ENCODE results near the gene GINM1.

GINM1 gene

GRCh38 chr6:149541139-149541538 lies 25.0 kb upstream of the GINM1 start:
- peaks cover 22% of the 10 kb centered on the region for H3K4me1 ChIP-seq (ENCODE audit: insufficient read depth, low read length, severe bottlenecking)
- H3K79me2 ChIP-seq (ENCODE audit: insufficient read depth, low read length), result peaks cover 50% of the 10 kb centered on the region
- no peak overlapping the region for H3K27ac ChIP-seq (ENCODE audit: low read depth, low read length, poor library complexity, severe bottlenecking)
- H3K9me2 ChIP-seq (ENCODE audit: low read depth, low read length), result no peaks in the 10 kb centered on the region
- no peaks in the 10 kb centered on the region for H3K9me3 ChIP-seq (ENCODE audit: low read length)
- no peak overlapping the region for H3K4me3 ChIP-seq (ENCODE audit: low read depth, low read length, poor library complexity, severe bottlenecking)
- H2AFZ ChIP-seq (ENCODE audit: low read length), result no peak overlapping the region
- H3K4me2 ChIP-seq (ENCODE audit: low read length), result no peak overlapping the region
- peaks cover 38% of the 10 kb centered on the region for H3K36me3 ChIP-seq (ENCODE audit: insufficient read depth, low read length)
- H3F3A ChIP-seq (ENCODE audit: insufficient read depth, low read length), result no peaks in the 10 kb centered on the region
- no peaks in the 10 kb centered on the region for H3K27me3 ChIP-seq (ENCODE audit: insufficient read depth, low read length)
- no peaks in the 10 kb centered on the region for H4K20me1 ChIP-seq (ENCODE audit: insufficient read depth, low read length)
- TF ChIP-seq, protein P1, sequence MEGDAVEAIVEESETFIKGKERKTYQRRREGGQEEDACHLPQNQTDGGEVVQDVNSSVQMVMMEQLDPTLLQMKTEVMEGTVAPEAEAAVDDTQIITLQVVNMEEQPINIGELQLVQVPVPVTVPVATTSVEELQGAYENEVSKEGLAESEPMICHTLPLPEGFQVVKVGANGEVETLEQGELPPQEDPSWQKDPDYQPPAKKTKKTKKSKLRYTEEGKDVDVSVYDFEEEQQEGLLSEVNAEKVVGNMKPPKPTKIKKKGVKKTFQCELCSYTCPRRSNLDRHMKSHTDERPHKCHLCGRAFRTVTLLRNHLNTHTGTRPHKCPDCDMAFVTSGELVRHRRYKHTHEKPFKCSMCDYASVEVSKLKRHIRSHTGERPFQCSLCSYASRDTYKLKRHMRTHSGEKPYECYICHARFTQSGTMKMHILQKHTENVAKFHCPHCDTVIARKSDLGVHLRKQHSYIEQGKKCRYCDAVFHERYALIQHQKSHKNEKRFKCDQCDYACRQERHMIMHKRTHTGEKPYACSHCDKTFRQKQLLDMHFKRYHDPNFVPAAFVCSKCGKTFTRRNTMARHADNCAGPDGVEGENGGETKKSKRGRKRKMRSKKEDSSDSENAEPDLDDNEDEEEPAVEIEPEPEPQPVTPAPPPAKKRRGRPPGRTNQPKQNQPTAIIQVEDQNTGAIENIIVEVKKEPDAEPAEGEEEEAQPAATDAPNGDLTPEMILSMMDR (IDR thresholded peaks at IDR 0.05; ENCODE audit: low read length), result no peak
- no peak for TF ChIP-seq EZH2 (IDR thresholded peaks at IDR 0.05; ENCODE audit: borderline replicate concordance, low read length)
- H3K9ac ChIP-seq (ENCODE audit: low read length), result no peak overlapping the region

DNA sequence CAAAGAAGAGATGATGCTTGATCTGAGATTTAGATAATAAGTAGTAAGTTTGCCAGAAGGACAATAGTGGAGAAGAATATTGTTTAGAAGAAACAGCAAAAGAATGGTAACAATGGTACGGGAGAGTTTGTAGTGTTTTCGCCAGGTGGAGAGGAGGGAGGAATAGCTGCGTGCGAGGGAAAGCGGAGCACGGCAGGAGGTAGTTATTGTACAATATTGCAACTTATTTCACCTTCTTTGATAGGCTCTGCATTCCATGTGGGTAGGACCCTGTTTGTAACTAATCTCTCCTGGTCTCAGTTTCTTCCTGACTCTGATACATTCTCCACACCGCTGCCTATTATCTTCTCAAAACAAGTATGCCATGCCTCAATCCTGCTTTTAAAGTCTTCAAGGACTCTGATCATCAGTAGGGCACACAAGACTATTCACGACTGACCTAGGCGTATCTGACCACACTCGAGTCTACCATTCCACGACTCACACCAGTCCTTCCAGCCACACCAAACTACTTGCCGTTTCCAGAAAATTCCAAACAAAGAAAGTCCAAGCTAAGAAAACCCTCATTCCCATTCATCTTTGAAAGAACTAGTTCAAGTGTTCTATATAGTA lies 21.4 kb upstream of the GINM1 start:
- H3K27me3 ChIP-seq (ENCODE audit: insufficient read depth, low read length), result no peaks in the 10 kb centered on the region

DNA sequence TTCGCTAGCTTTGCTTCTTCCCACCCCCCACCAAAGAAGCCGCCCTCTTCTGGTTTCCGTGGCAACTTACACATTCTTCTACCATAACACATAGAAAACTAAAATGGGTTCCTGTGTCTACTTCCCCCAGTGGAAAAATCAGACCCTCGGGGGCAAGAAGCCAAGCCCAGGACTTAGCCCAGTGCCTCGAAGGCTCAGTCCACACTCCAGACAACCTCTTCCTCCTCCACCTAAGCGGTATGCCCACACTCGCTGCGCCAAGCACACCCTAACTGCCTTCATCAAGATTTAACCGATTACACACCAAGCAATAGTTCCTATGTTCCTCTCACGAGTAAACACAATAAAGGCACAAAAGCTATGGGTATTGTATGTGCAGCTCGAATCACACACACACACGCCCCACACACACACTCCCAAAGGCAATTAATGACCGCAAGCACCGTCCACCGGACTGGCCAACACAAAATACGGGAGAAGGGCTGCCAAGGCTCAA lies 20.9 kb upstream of the GINM1 start:
- H3K9me3 ChIP-seq (ENCODE audit: low read length), result no peaks in the 10 kb centered on the region
- H3K4me1 ChIP-seq (ENCODE audit: insufficient read depth, low read length, severe bottlenecking), result peaks cover 30% of the 10 kb centered on the region
- H3K4me3 ChIP-seq (ENCODE audit: low read depth, low read length, poor library complexity, severe bottlenecking), result peak overlapping the region; percentile 86
- TF ChIP-seq, protein P1 (IDR thresholded peaks at IDR 0.05; ENCODE audit: low read length), result peak; percentile 42
- TF ChIP-seq EZH2 (IDR thresholded peaks at IDR 0.05; ENCODE audit: borderline replicate concordance, low read length), result no peak
- peak overlapping the region; percentile 87 for H3K4me2 ChIP-seq (ENCODE audit: low read length)
- H3K27ac ChIP-seq (ENCODE audit: low read depth, low read length, poor library complexity, severe bottlenecking), result peak overlapping the region; percentile 84
- no peaks in the 10 kb centered on the region for H3K27me3 ChIP-seq (ENCODE audit: insufficient read depth, low read length)
- peak overlapping the region; percentile 84 for H3K9ac ChIP-seq (ENCODE audit: low read length)
- no peaks in the 10 kb centered on the region for H3K9me2 ChIP-seq (ENCODE audit: low read depth, low read length)
- H3F3A ChIP-seq (ENCODE audit: insufficient read depth, low read length), result no peaks in the 10 kb centered on the region
- no peaks in the 10 kb centered on the region for H4K20me1 ChIP-seq (ENCODE audit: insufficient read depth, low read length)
- peaks cover 5% of the 10 kb centered on the region; the same call in 1 of the 2 replicates for H3K36me3 ChIP-seq (ENCODE audit: insufficient read depth, low read length)
- no peak overlapping the region for H2AFZ ChIP-seq (ENCODE audit: low read length)
- H3K79me2 ChIP-seq (ENCODE audit: insufficient read depth, low read length), result peaks cover 50% of the 10 kb centered on the region

More for the DNA sequence above, 21.4 kb upstream of the GINM1 start:
- Histone ChIP-seq H3K9ac (ENCODE audit: low read length) (peak overlapping the region; percentile 84), H3K4me1 (ENCODE audit: insufficient read depth, low read length, severe bottlenecking) (peaks cover 30% of the 10 kb centered on the region), H3K9me3 (ENCODE audit: low read length) (no peaks in the 10 kb centered on the region), H3K4me2 (ENCODE audit: low read length) (peak overlapping the region; percentile 87), H3K4me3 (ENCODE audit: low read depth, low read length, poor library complexity, severe bottlenecking) (peak overlapping the region; percentile 86), H3K9me2 (ENCODE audit: low read depth, low read length) (no peaks in the 10 kb centered on the region), H4K20me1 (ENCODE audit: insufficient read depth, low read length) (no peaks in the 10 kb centered on the region), H2AFZ (ENCODE audit: low read length) (no peak overlapping the region), H3F3A (ENCODE audit: insufficient read depth, low read length) (no peaks in the 10 kb centered on the region), H3K36me3 (ENCODE audit: insufficient read depth, low read length) (peaks cover 9% of the 10 kb centered on the region), H3K27ac (ENCODE audit: low read depth, low read length, poor library complexity, severe bottlenecking) (peak overlapping the region; percentile 84), H3K79me2 (ENCODE audit: insufficient read depth, low read length) (peaks cover 50% of the 10 kb centered on the region)
- TF ChIP-seq EZH2 (IDR thresholded peaks at IDR 0.05; ENCODE audit: borderline replicate concordance, low read length), result no peak
- TF ChIP-seq, protein P1 (IDR thresholded peaks at IDR 0.05; ENCODE audit: low read length), result no peak

All from OCI-LY1 (cell line).